Measurements from ENCODE around the gene NRCAM.
A peak's percentile ranks its signal among the peaks of the same experiment; 100 is the strongest.

Gene NRCAM

DNA sequence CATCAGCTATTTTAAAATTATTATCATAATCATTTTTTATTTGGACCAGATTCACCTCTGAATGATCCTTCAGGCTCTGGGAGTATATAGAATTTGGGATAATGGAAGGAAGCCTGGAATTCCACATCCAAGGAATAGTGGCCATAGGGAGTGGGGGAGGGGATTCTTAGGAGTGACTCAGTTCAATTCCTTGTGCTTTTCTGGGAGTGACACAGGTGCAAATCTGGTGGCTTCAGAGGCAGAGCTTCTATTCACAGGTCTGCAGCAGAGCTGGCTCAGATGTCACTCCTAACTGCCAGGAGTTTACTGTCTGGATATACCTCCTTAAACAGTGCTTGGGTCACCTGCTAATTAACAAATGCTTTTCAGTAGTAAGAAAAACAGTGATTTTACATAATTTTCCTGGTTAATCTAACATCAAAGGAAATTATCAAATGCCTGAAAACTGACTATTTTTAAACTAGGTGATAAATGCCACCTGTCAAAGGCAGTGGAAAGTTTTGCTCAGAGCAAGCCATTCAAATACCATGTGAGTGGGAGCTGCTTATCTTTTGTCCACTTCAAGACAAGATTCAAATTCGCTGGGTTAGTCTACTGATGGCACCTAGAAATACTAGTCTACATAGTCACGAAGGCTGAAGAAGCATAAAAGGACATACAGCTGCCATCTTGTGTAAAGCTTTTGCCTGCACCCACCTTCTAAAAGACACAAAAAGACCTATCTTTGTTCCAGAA, 219.4 kb downstream of the NRCAM start:
- no peak for DNase-seq

GRCh38 chr7:108235451-108236061, 220.7 kb downstream of the NRCAM start:
- DNase-seq: no peak

DNA sequence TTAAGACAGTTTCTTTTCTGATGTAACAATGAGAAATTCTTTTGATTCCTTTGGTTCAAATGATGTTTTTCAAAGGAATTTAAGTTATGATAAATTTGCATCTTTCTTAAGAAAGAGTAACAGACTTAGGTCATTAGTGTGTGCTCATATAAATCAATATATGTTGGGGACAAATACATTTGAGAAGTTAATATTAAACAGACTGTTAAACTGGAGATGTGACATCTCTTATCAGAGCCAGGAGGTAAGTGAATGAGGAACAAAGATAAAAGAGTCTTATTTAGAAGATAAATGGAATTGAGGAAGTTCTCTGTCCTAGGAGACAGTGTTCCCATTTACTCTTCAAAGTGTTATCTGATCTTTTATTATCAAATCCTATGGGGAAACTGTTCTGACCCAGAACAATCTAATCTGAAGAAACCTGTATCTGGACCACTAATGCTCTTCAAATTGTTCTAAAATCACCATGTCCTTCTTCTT, 221.2 kb downstream of the NRCAM start:
- DNase-seq: no peak

GRCh38 chr7:108234281-108234680, 222.0 kb downstream of the NRCAM start:
- peak; percentile 22 for DNase-seq

DNA sequence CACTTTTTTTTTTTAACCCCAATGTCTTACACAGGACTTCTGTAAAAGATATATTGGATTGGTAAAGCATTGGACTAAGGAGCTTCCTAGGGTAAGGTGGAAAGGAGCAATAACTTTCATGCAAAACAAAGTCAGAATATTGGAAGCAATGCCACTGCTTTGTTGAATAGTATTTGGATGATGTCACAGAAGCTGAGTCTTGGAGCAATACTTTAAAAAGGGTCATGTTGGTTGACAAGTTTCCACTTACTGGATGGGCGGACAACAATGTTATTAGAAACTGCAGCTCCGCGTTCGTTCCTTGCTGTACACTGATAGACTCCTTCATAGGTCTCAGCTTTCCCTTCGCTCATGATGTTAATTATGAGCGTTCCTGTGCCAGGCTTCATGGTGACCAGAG, 224.2 kb downstream of the NRCAM start:
- DNase-seq: no peak

DNA sequence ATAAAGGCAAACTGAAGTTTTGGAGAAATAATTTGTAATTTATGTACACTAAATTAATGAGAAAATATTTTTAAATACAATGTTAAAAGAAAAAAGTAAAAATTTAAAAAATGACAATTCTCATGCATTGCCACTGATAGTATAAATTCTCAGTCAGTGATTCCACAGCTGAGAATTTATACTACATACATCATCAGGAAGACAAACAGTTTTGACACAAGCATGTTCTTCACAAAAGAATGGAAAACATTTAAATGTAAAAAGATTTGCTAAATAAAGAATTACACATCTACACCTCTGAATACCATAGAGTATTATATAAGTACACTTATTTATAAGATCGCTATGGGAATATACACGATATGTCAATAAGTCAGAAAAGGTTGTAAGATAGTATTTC, 225.0 kb downstream of the NRCAM start:
- no peak for DNase-seq

GRCh38 chr7:108227366-108227765, 228.9 kb downstream of the NRCAM start:
- DNase-seq: no peak

DNA sequence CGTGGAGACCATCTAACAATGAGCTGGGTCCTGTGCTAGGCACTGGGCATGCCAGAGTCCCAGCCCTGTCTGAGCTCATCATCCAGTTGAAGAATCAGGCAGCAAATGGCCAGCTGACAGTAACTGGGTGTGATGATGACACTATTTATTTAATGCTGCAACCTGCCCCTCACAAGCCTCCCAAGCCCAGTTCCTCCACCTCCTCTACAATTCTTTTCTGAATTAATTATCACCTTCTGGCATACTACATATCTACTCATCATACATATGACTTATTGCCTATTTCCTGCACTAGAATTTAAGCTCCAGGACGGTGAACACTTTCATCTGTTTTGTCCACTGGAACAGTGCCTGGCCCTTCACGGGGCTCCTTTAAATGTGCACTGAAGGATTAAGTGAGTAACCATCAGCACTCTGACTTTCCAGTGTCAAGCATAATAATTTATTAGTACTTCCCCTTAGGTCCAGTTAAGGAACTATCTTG, 229.4 kb downstream of the NRCAM start:
- DNase-seq: no peak

GRCh38 chr7:108225531-108226181, 230.6 kb downstream of the NRCAM start:
- no peak for DNase-seq

- DNase-seq: no peak
These were observed 231.8 kb downstream of the NRCAM start for GRCh38 chr7:108224387-108224786.

GRCh38 chr7:108222236-108222892, 233.9 kb downstream of the NRCAM start:
- no peak for DNase-seq

- DNase-seq: peak; percentile 36
These were observed 244.6 kb downstream of the NRCAM start for GRCh38 chr7:108211382-108212201.

- DNase-seq: no peak
These were observed 245.4 kb downstream of the NRCAM start for GRCh38 chr7:108210796-108211195.

- DNase-seq: peak; percentile 54
These were observed 250.9 kb downstream of the NRCAM start for GRCh38 chr7:108205311-108205710.

GRCh38 chr7:108204281-108204796, 251.9 kb downstream of the NRCAM start:
- no peak for DNase-seq

DNA sequence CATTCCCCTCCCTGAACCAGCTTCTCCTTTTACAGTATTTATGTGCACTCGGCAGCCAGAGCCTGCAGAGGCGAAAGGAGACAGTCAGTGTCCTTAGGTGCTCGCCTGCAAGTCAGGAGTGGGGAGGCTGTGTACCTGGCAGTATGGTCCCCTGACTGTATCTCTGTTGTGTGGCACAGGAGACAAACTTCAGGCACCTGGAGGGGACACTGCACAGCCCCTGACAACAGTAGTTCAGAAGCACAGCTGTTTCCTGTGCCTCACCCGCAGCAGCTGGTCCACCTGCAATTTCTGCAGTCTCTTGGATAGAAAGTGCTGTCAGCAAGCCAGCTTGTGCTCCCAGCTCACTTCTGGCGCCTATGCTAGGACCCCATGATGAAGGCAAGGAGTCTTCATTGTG, 252.7 kb downstream of the NRCAM start:
- no peak for DNase-seq

DNA sequence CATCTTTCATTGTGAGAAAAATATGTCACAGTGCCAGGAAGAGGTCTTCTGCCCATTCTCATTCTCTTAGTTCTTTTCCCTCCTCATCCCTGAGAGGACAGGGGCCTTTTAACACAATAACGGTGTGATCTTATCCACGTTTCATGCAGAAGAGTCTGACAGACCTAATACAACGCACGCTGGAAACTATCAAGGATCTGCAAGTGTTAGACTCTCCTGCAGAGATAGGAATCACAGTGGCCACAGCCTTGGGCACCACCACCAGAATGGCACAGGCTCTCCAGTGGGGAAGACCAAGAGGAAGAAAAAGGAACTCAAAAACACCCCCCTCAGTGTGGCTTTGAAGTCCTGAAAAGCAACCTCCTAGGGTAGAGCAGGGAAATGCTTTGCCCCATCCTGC, 253.5 kb downstream of the NRCAM start:
- no peak for DNase-seq

DNA sequence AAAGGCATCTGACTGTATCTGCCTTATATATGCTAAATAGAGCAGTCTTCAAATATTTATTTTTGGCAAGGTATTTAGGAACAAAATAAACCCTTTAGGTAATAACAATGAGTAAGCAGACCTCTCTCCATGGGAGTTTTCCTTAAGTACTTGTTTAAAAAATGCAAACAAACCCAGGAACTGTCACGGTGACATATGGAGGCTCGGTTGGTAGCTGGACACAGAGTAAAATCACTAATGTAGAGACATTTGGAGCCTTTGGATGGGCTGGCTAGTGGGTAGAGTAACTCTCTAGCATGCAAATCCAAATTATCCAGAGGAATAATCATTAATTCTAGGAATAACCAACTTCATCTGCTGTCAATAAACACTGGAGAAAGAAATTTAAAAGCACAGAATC, 254.5 kb downstream of the NRCAM start:
- DNase-seq: no peak

GRCh38 chr7:108200326-108200725, 255.9 kb downstream of the NRCAM start:
- DNase-seq: no peak

GRCh38 chr7:108197371-108198091, 258.7 kb downstream of the NRCAM start:
- no peak for DNase-seq

- no peak for DNase-seq
These were observed 260.2 kb downstream of the NRCAM start for GRCh38 chr7:108196004-108196403.

Data from inflammatory macrophage treated with lipopolysaccharide for 4 hours (primary cell).